H1 (cell line): Measurements from ENCODE around the gene C19orf53. TPM values are rescaled to one million over a fixed set of nuclear protein-coding genes. Genes with fewer than 3 reads are reported as not detected.

ENCODE experiments used
- BCL11A ChIP-seq, 2 experiments: IDR thresholded peaks; one replicate each; pipeline ENCODE4 v1.6.1; 2011; ENCODE audit warnings: low read depth in 2 of 2, low read length in 2 of 2, mild to moderate bottlenecking in 2 of 2
- CHD7 ChIP-seq: fragments of 300-600 bp; sonication (generic); IDR thresholded peaks from 2 replicates; pipeline ENCODE4 v1.7.1; 2012; ENCODE audit warnings: low read length, moderate library complexity, mild to moderate bottlenecking, inconsistent platforms; ENCODE audit not compliant: insufficient replicate concordance
- CREB1 ChIP-seq: IDR thresholded peaks from 2 replicates; pipeline ENCODE4 v1.6.1; 2012; ENCODE audit warnings: inconsistent platforms
- CTBP2 ChIP-seq: IDR thresholded peaks from 2 replicates; pipeline ENCODE4 v1.7.0; 2011; ENCODE audit warnings: borderline replicate concordance, mild to moderate bottlenecking, moderate library complexity, mixed read lengths, low read length; ENCODE audit not compliant: insufficient read depth, insufficient read length
- EGR1 ChIP-seq: IDR thresholded peaks from 2 replicates; pipeline ENCODE4 v1.6.1; 2011; ENCODE audit warnings: low read depth, low read length, borderline replicate concordance
- FOSL1 ChIP-seq: IDR thresholded peaks from 2 replicates; pipeline ENCODE4 v1.6.1; 2011; ENCODE audit warnings: mild to moderate bottlenecking, low read depth, low read length, moderate library complexity; ENCODE audit not compliant: insufficient read depth
- JUND ChIP-seq: IDR thresholded peaks from 2 replicates; pipeline ENCODE4 v1.6.1; 2011; ENCODE audit warnings: mild to moderate bottlenecking, improper control_type of control experiment, low read length
- POU5F1 ChIP-seq: IDR thresholded peaks from 2 replicates; pipeline ENCODE4 v1.6.1; 2011; ENCODE audit warnings: low read depth, mild to moderate bottlenecking, low read length, moderate library complexity
- SIN3A ChIP-seq, 2 experiments: IDR thresholded peaks in 1 of 2; conservative IDR thresholded peaks in 1 of 2; 2 replicates each; pipeline ENCODE4 v1.6.1; 2011 to 2012; ENCODE audit warnings: low read length in 2 of 2, improper control_type of control experiment in 1 of 2, low read depth in 1 of 2, mild to moderate bottlenecking in 1 of 2
- TAF1 ChIP-seq: IDR thresholded peaks from 2 replicates; pipeline ENCODE4 v1.6.1; 2011; ENCODE audit warnings: mild to moderate bottlenecking, low read depth, low read length
- TCF12 ChIP-seq: IDR thresholded peaks from 2 replicates; pipeline ENCODE4 v1.6.1; 2011; ENCODE audit warnings: low read depth, mild to moderate bottlenecking, low read length
- polyA plus RNA-seq, 7 experiments: library from polyadenylated mRNA; depleted of rRNA in 3 of 7; stranded (reverse) in 5 of 7; unstranded in 2 of 7; fragments of >200 nt in 5 of 7; fragments of 200-250 nt in 2 of 7; gene quantifications; 1 replicate in 5 of 7; 2 replicates in 1 of 7; 4 replicates in 1 of 7; pipeline versions ENCODE4 v1.2.1 to v1.2.3, GENCODE V29; 2011 to 2013; ENCODE audit warnings: missing spikeins in 2 of 7, mixed read lengths in 2 of 7
- total RNA-seq: library from RNA; stranded (reverse); fragmentation: NEBNext Ultra II Directional; extraction: Animal tissue kit (Norgen Biotek cat#: 25700); gene quantifications from 2 replicates; pipeline ENCODE4 v1.2.1, GENCODE V29; 2021

The C19orf53 gene
- total and polyA plus RNA-seq, 2 of the 8 experiments (the other 6 are each of a cell fraction or from before 2014, with no cell fraction given), result 104 to 169 TPM

GRCh38 chr19:13748169-13748828, 26.0 kb upstream of the C19orf53 start (continued):
- TF ChIP-seq CTBP2 (no peak), EGR1 (no peak), BCL11A (IDR thresholded peaks at IDR 0.05; ENCODE audit: low read depth in 2 of 2, low read length in 2 of 2) (no peak), FOSL1 (no peak), CREB1 (peak; percentile 67; the same call in 1 of the 2 replicates), JUND (no peak), TCF12 (no peak), TAF1 (no peak), POU5F1 (no peak), CHD7 (no peak), SIN3A (conservative IDR thresholded peaks at IDR 0.05 in 1 of 2, IDR thresholded peaks at IDR 0.05 in 1 of 2; ENCODE audit: low read depth in 1 of 2, low read length in 2 of 2) (0 out of 4 replicates have a peak, but pooled peaks of 1 of the 2 experiments have one; percentile 2)
